Thyroid gland (tissue), 4 donors: ENCODE data around the gene ZNF862.

ENCODE experiments used
- POLR2A ChIP-seq, 2 donors: fragments of 450-650 bp; IDR thresholded peaks; one replicate each; pipeline ENCODE4 v1.6.1; 2017; ENCODE audit warnings: antibody characterized with exemption in 2 of 2, mild to moderate bottlenecking in 2 of 2, moderate library complexity in 1 of 2
- TF ChIP-seq, protein P1 (sequence below), 6 experiments: fragments of 200-600 bp in 3 of 6; fragments of 450-650 bp in 3 of 6; sonication (generic) in 3 of 6; IDR thresholded peaks; one replicate each; pipeline ENCODE4 v1.5.1; 2016 to 2019; ENCODE audit warnings: antibody characterized with exemption in 6 of 6, mild to moderate bottlenecking in 2 of 6, inconsistent platforms in 1 of 6, moderate library complexity in 1 of 6

DNA sequence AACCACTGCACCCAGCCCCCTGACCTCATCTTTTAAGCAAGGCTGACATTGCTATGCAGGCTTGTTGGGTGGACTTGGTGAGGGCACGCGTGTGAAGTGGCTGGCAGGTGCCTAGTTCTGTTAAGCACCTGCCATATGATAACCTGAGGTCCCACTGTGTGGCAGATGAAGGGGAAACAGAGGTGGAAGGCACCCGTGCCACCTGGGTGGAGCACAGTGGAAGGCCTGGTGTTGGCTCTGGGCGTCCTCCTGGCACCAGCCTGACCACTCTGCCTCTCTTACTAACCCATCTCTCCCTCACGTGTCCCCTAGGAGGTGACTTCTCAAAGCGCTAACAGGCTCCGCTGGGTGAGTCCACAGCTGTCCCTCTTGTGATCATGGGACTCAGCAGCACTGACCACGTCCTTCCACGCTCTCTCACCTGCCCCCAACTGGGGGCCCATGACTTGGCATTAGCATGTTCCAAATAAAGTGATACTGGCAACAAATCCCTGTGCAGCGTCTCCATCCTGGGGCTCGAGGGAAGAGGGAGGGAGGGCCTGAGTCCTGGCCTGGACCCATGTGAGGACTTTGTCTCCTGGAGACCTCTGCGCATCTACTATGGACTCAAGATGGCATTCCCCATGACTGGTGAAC is 4.6 kb upstream of the ZNF862 start:
- TF ChIP-seq, protein P1, sequence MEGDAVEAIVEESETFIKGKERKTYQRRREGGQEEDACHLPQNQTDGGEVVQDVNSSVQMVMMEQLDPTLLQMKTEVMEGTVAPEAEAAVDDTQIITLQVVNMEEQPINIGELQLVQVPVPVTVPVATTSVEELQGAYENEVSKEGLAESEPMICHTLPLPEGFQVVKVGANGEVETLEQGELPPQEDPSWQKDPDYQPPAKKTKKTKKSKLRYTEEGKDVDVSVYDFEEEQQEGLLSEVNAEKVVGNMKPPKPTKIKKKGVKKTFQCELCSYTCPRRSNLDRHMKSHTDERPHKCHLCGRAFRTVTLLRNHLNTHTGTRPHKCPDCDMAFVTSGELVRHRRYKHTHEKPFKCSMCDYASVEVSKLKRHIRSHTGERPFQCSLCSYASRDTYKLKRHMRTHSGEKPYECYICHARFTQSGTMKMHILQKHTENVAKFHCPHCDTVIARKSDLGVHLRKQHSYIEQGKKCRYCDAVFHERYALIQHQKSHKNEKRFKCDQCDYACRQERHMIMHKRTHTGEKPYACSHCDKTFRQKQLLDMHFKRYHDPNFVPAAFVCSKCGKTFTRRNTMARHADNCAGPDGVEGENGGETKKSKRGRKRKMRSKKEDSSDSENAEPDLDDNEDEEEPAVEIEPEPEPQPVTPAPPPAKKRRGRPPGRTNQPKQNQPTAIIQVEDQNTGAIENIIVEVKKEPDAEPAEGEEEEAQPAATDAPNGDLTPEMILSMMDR (IDR thresholded peaks at IDR 0.05) = no peak
- TF ChIP-seq POLR2A (IDR thresholded peaks at IDR 0.05) = no peak
